PC-3 (cell line): ENCODE measurements around the gene OMP.

Source experiments
- CTCF ChIP-seq: fragments of 300-600 bp; sonication (generic); conservative IDR thresholded peaks from 2 replicates; pipeline ENCODE4 v1.5.1; 2017; ENCODE audit warnings: antibody characterized with exemption, low read depth, mild to moderate bottlenecking, low read length
- EZH2 ChIP-seq: fragments of 300-600 bp; sonication (generic); IDR thresholded peaks from one replicate; pipeline ENCODE4 v1.6.1; 2017; ENCODE audit warnings: antibody characterized with exemption, mild to moderate bottlenecking, low read length; ENCODE audit not compliant: unreplicated experiment

DNA sequence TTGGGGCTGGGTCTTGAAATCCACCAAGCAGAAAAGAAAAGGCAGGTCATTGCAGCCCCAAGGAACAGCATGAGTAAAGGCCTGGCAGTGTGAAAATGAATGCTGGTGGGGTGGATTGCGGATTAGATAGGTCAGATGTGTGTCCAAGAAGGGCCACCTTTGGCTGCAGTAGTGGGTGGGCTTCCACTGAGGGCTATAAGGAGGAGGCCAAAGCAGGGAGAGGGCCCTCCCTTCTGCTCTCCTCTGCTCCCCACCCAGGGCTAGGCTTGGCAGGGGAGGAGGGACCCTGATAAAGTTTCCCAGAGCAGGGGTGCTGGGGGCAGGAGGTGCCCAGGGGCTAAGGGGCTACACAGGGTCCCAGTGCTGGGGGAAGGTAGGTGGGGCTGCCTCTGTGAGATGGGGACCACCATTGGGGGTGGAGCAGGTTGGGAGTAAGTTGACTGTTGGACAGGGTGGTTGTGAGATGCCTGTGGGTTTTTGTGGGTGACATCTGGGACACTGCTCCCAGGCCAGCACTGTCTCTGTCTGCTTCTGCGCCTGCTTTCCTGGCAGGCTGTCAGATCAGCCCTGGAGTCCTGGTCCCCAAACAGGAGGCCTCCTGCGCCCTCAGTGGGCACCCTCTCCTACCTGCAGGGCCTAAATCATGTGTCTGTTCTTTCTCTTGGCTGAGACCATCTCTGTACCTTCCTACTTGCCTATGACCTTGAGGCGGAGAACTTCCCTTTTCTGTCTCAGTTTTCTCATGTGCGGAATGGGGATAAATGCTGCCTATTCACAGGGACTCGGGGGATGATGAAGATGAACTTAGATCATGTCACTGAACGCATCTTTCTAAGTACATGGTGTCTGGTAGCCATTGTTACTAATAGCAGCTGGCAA lies 33.9 kb upstream of the OMP start:
- TF ChIP-seq EZH2, result no peak
- no peak for TF ChIP-seq CTCF
